Stimulated activated CD8-positive, alpha-beta memory T cell treated with anti-CD3 and anti-CD28 coated beads, Interleukin-12 subunit alpha, Interleukin-12 subunit beta, amount 100 ng/mL, for 24 hours (primary cell): Measurements from ENCODE around the gene OPA1.

ENCODE experiments used
- DNase-seq: peaks from one replicate; pipeline ENCODE4 v3.0.0-alpha.2; 2020; ENCODE audit errors: extremely low read depth

The OPA1 gene

DNA sequence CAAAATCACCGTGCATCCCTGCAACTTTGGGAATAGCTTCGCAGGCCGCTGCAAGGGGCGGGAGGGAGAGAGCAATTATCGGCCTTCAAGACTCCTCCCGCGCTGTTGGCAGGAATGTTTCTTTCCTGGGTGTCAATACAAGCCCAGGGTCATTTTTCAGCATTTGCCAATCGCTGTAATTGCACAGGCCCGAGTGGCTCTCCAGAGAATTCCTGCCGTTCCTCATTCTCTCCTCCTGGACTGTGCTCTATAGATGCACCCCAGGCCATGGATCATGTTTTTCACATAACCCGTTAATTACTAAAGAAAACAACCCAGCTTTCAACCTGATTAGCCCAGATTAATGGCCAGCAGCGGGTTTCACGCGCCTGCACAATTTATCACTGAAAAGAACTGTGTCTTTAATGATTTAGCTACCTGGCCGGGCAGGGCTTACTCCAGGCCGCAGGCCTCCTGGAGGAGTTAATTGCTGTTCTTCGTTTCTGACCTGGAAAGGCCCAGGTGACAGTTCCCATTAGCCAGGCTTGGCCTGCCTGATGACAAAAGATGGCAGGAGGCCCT, 144.3 kb downstream of the OPA1 start:
- no peak for DNase-seq

DNA sequence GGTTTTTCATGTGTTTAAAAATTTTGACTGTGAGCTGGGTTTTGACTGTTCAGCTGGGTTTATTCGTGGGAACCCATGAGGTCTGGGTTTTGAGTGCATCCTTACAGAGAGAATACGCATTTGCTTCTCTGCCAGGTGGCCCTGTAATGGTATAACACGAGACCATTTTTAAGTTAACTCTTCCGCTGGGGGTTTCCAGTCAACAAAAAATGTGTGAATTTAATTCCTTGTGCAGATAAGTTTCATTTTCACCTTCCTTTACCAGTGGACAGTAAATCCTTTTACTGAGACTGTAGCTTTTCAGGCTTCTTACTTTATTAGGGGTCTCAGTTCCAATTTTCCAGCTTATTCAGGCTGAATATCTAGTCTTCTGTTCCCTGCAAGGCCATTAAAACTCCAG, 149.6 kb downstream of the OPA1 start:
- DNase-seq: no peak

DNA sequence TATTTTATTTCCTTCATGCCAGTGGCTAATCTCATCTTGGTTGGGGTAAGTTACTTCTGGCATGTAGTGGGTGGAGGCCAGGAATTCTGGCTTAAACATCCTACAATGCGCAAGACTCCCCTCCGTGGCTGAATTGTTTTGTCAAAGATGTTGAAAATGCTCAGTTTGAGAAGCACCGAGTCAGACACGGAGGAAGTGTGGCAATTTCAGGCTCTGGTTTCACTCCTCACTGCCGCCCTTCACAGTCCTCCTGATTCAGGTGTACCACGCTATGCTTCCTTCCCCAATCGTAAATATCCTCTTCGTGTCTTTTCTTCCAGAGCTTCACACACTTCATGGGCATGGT, 150.7 kb downstream of the OPA1 start:
- no peak for DNase-seq

DNA sequence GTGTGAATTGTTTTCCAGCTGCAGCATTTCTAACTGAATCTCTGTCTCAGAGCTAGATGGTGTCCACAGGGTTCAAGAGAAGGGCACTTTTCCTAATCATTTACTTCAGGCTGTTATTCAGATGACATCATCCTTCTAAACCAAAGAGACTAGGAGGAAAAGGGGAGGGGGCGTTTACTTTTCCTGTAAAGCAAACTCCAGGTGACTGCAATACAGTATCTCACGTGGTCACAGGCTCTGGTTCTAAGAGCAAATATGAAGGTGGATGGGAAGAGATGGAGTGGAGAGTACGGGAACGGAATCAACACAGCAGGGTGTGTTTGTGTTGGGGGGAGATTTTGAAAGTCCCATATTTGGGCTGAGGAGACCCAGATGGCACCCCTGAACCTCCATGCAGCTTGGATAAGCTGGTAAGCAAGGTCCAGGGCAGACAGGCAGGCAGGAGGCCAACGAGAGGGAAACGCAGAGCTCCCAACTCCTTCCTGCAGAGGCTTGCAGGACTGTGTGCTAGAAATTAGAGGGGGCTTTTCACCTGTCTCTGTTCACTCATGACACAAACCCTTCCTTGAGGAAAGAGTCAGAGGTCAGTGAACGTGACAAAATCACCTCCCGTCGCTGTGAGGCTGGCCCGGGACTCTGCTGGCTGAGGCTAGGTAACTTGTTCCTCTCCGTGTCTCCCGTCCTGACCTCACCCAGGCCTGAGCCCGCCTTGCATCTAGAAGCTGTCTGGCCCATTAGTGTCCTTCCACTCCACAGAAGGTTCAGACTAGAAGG, 151.2 kb downstream of the OPA1 start:
- DNase-seq: no peak

DNA sequence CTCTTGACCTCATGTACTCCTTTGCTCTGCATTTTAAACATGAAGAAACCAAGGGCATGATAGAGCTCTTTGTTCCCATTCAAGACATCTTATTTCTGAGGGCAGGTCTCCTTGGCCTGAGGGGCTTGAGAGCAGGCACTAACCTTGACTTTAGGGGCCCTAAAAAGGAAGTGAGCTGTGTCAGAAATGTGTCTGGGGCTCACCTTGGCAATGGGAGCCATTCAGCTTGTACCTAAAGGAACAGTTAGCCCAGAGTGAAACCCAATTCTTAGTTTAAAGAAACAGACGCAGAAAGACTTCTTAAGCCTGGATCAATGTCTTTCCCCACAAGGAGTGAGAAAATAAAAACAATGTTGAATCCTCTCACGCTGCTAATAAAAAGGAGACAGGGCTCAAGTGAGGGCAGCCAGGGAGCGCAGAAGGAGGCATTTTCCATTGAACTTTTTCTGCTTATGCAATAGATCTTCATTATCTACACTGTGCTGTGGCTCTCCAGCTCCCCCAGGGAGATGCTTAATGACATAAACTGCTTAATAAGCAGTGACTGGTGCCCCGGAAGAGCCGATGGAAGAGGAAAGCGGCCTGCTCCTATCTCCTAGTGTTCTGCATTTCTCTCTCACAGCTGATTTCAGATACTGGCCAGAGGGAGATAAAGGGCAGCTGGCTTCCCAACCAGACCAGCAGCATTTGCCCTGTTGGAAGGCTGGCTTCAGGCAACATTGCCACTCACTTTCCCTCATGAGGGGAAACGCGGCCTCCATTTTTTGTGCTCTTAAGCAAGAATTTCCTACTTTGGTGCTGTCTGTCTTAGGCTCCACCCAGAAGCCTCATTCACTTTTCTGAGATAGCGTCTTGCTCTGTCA, 152.0 kb downstream of the OPA1 start:
- no peak for DNase-seq

DNA sequence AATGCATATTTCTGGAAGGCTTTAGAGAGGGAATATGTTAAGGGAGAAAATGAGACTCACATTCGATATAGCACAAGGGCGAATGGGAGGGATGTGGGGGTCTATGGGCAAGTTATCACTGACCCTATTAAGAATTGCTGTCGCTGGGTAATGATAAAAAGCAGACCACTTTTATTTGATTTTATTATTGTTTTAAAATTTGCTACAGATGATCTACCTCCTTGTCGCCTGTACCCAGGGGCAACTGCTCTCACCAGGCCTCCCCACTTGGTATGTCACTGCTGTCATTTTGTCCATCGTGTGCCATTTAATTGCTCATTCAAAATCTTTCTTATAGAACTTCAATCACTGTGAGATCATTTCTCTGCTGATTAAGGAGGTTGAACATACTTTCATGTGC, 153.8 kb downstream of the OPA1 start:
- no peak for DNase-seq
